Endothelial cell of umbilical vein (primary cell): ENCODE measurements around the gene CLINT1. TPM values are rescaled to one million over a fixed set of nuclear protein-coding genes. Genes with fewer than 3 reads are reported as not detected.

ENCODE experiments used
- BruUV-seq: library from RNA; stranded (reverse); fragments of 400-500 nt; replicated peaks from 2 replicates; lab custom pipeline; 2021; lab: Mats Ljungman, UMichigan
- CTCF ChIA-PET: fragments of 300-600, 350-600 bp; sonication (Branson Sonifier 250); formaldehyde crosslinking; loops from one replicate; lab custom pipeline; 2021; ENCODE audit warnings: antibody characterized with exemption, inconsistent platforms; lab: Charles Lee
- POLR2A ChIA-PET: fragments of 300-600, 350-600 bp; sonication (Branson Sonifier 250); formaldehyde crosslinking; loops from one replicate; lab custom pipeline; 2021; ENCODE audit warnings: antibody characterized with exemption, inconsistent platforms; lab: Charles Lee
- DNase-seq: peaks from one replicate; pipeline ENCODE4 v3.0.0-alpha.2; 2011; ENCODE audit warnings: low read depth, low spot score
- FAIRE-seq: peaks from 2 replicates; lab custom pipeline; 2011; peaks lifted over from hg19 to GRCh38; lab: Jason Lieb, UNC
- H2AFZ ChIP-seq: 2 replicates; pipeline ENCODE4 v1.6.0; 2012; ENCODE audit warnings: low read depth, low read length, control low read depth, inconsistent platforms
- H3K27ac ChIP-seq: 2 replicates; pipeline ENCODE4 v1.5.1; 2011; ENCODE audit warnings: low read depth, mild to moderate bottlenecking, control low read depth, low read length, moderate library complexity; ENCODE audit not compliant: insufficient read depth
- H3K27me3 ChIP-seq, 2 experiments: 2 replicates each; pipeline versions ENCODE4 v1.6.0 to v1.6.1; 2011; ENCODE audit warnings: low read length in 2 of 2, mixed read lengths in 1 of 2; ENCODE audit not compliant: control insufficient read depth in 2 of 2, insufficient read depth in 2 of 2
- H3K36me3 ChIP-seq, 2 experiments: 2 replicates in 1 of 2; 3 replicates in 1 of 2; pipeline ENCODE4 v1.5.1; 2011; ENCODE audit warnings: low read length in 2 of 2, mild to moderate bottlenecking in 1 of 2, moderate library complexity in 1 of 2; ENCODE audit not compliant: control insufficient read depth in 2 of 2, insufficient read depth in 2 of 2; ENCODE audit errors: extremely low read depth in 1 of 2
- H3K4me1 ChIP-seq: 3 replicates; pipeline ENCODE4 v1.5.1; 2011; ENCODE audit warnings: mild to moderate bottlenecking, low read length; ENCODE audit not compliant: control insufficient read depth, insufficient read depth; ENCODE audit errors: extremely low read depth
- H3K4me2 ChIP-seq: 2 replicates; pipeline ENCODE4 v1.6.1; 2011; ENCODE audit warnings: low read length, control low read depth, mixed read lengths; ENCODE audit not compliant: insufficient read depth
- H3K4me3 ChIP-seq, 3 experiments: fragments of 200-600 bp in 1 of 3; sonication (generic), shearing (Covaris generic) in 1 of 3; replicated peaks in 1 of 3; 2 replicates each; pipeline ENCODE4 v1.5.1; 2011 to 2016; ENCODE audit warnings: control low read depth in 3 of 3, low read length in 3 of 3, mild to moderate bottlenecking in 2 of 3, inconsistent platforms in 1 of 3, low read depth in 1 of 3, moderate library complexity in 1 of 3; ENCODE audit not compliant: insufficient read depth in 1 of 3
- H3K79me2 ChIP-seq: 2 replicates; pipeline ENCODE4 v1.6.0; 2012; ENCODE audit warnings: low read length, inconsistent platforms; ENCODE audit not compliant: control insufficient read depth, insufficient read depth
- H3K9ac ChIP-seq: replicated peaks from 2 replicates; pipeline ENCODE3; 2011; ENCODE audit warnings: low read length, control low read depth; ENCODE audit not compliant: insufficient read depth; ENCODE audit errors: extremely low read depth
- H3K9me1 ChIP-seq: replicated peaks from 3 replicates; pipeline ENCODE4 v1.6.0; 2011; ENCODE audit warnings: mild to moderate bottlenecking, low read length; ENCODE audit not compliant: control insufficient read depth, insufficient read depth; ENCODE audit errors: extremely low read depth
- H3K9me3 ChIP-seq: replicated peaks from 2 replicates; pipeline ENCODE4 v1.5.1; 2012; ENCODE audit warnings: low read length, inconsistent platforms; ENCODE audit not compliant: control insufficient read depth, insufficient read depth
- H4K20me1 ChIP-seq: replicated peaks from 2 replicates; pipeline ENCODE3; 2011; ENCODE audit warnings: mild to moderate bottlenecking, low read length; ENCODE audit not compliant: control insufficient read depth, insufficient read depth; ENCODE audit errors: extremely low read depth
- CTCF ChIP-seq, 2 donors: IDR thresholded peaks; 1 replicate in 1 of 2; 2 replicates in 1 of 2; pipeline ENCODE4 v1.5.1; 2011; ENCODE audit warnings: low read length in 2 of 2, mild to moderate bottlenecking in 2 of 2, moderate library complexity in 2 of 2, control low read depth in 1 of 2, inconsistent platforms in 1 of 2, low read depth in 1 of 2; ENCODE audit not compliant: insufficient read depth in 1 of 2; ENCODE audit errors: extremely low read depth in 1 of 2
- EZH2 ChIP-seq: IDR thresholded peaks from 2 replicates; pipeline ENCODE4 v1.6.1; 2012; ENCODE audit warnings: borderline replicate concordance, low read depth, mild to moderate bottlenecking, moderate library complexity, low read length, inconsistent platforms; ENCODE audit not compliant: severe bottlenecking
- FOS ChIP-seq: IDR thresholded peaks from 2 replicates; pipeline ENCODE4 v1.6.1; 2011; ENCODE audit warnings: mild to moderate bottlenecking, low read length, moderate library complexity, borderline replicate concordance; ENCODE audit not compliant: insufficient read depth
- GATA2 ChIP-seq: IDR thresholded peaks from 2 replicates; pipeline ENCODE4 v1.7.0; 2011; ENCODE audit warnings: low read depth, mild to moderate bottlenecking, moderate library complexity, mixed read lengths, low read length; ENCODE audit not compliant: insufficient read length, insufficient read depth
- JUN ChIP-seq: IDR thresholded peaks from 2 replicates; pipeline ENCODE4 v1.6.1; 2011; ENCODE audit warnings: borderline replicate concordance, low read depth; ENCODE audit not compliant: insufficient read length, insufficient read depth
- MAX ChIP-seq: IDR thresholded peaks from 2 replicates; pipeline ENCODE4 v1.6.1; 2011; ENCODE audit not compliant: insufficient read depth, insufficient read length
- MYC ChIP-seq: IDR thresholded peaks from one replicate; pipeline ENCODE4 v1.6.1; 2011; ENCODE audit warnings: mild to moderate bottlenecking, low read depth, low read length
- POLR2A ChIP-seq: IDR thresholded peaks from 2 replicates; pipeline ENCODE4 v1.6.1; 2012; ENCODE audit warnings: low read depth, mild to moderate bottlenecking, control low read depth, low read length
- POLR2AphosphoS5 ChIP-seq: IDR thresholded peaks from 2 replicates; pipeline ENCODE4 v1.6.1; 2012; ENCODE audit warnings: low read depth, mild to moderate bottlenecking, control low read depth, low read length, moderate library complexity; ENCODE audit not compliant: insufficient read depth
- dilution Hi-C: fragments of 300-500 bp; cut with MboI; formaldehyde crosslinking; loops from one replicate; pipeline ENCODE4 v1.15.0; 2019; ENCODE audit warnings: low sequenced_read_pairs; ENCODE audit not compliant: extremely low pct_ligation_motif_present
- intact Hi-C: fragments of 100-400 bp; cut with micrococcal nuclease; formaldehyde crosslinking; loops from one replicate; pipeline ENCODE4 v1.10.0; 2022
- polyA plus RNA-seq, 4 experiments: library from polyadenylated mRNA; depleted of rRNA in 3 of 4; stranded (reverse) in 3 of 4; unstranded in 1 of 4; fragments of >200 nt; gene quantifications; 2 replicates each; pipeline versions ENCODE4 v1.2.1 to v1.2.3, GENCODE V29; 2011 to 2012; ENCODE audit warnings: missing spikeins in 1 of 4
- small RNA-seq: library from RNA; depleted of rRNA; stranded (forward); fragments of <200 nt; gene quantifications from one replicate; pipeline ENCODE3, GENCODE V24; 2012; ENCODE audit warnings: low replicate concordance, low read depth; ENCODE audit not compliant: insufficient read depth, insufficient read length
- total RNA-seq: library from RNA; stranded (reverse); gene quantifications from 2 replicates; pipeline ENCODE4 v1.2.3, GENCODE V29; 2021

Gene CLINT1
- total and polyA plus RNA-seq, 2 donors (not counting 3 experiments of a cell fraction or from before 2014, with no cell fraction given): 76.6 to 158 TPM

- no peak overlapping the region for H3K9ac ChIP-seq
- H3K27me3 ChIP-seq: no peaks in the 10 kb centered on the region
- H3K9me3 ChIP-seq: no peaks in the 10 kb centered on the region
- no peak overlapping the region for H3K4me3 ChIP-seq
- no peak overlapping the region for H3K4me2 ChIP-seq
- no peak overlapping the region for H2AFZ ChIP-seq
- no peaks in the 10 kb centered on the region for H4K20me1 ChIP-seq
- CTCF ChIA-PET: no interaction called here
- H3K4me1 ChIP-seq: no peaks in the 10 kb centered on the region
- dilution Hi-C loops (no loop called here), intact Hi-C loops (no loop called here)
- H3K79me2 ChIP-seq: no peaks in the 10 kb centered on the region
- POLR2A ChIA-PET: no interaction called here
- DNase-seq: no peak
- no peaks in the 10 kb centered on the region for H3K36me3 ChIP-seq
- BruUV-seq: no TSS peak
- TF ChIP-seq GATA2 (no peak), FOS (no peak), EZH2 (no peak), MYC (no peak), POLR2AphosphoS5 (no peak), CTCF (IDR thresholded peaks at IDR 0.05; ENCODE audit: extremely low read depth in 1 of 2, insufficient read depth in 1 of 2, low read depth in 1 of 2, low read length in 2 of 2) (no peak), POLR2A (no peak), JUN (no peak), MAX (no peak)
- H3K27ac ChIP-seq: no peak overlapping the region
- FAIRE-seq: no peak
- no peaks in the 10 kb centered on the region for H3K9me1 ChIP-seq
Measured at GRCh38 chr5:157735991-157736390, 123.0 kb downstream of the CLINT1 start.

Small RNA genes within 50 kb of the gene (small RNA-seq; reads per million reads assigned to genes)
- gene AC026407.1 (not detected), gene RNU6-260P (not detected)

Other genes with a start within 250 kb of the CLINT1 start
- not detected in 2 replicates for gene SOX30, start 206.7 kb downstream of the CLINT1 start, total RNA-seq
- not detected in 2 replicates for gene SOX30, start 206.7 kb downstream of the CLINT1 start, polyA plus RNA-seq
- not detected in 2 replicates for gene C5orf52, start 187.6 kb downstream of the CLINT1 start, total RNA-seq
- not detected in 2 replicates for gene C5orf52, start 187.6 kb downstream of the CLINT1 start, polyA plus RNA-seq
- gene THG1L, start 127.7 kb downstream of the CLINT1 start, total RNA-seq: 3.7 and 7.6 TPM in 2 replicates
- gene THG1L, start 127.7 kb downstream of the CLINT1 start, polyA plus RNA-seq: 2.9 and 4.4 TPM in 2 replicates
- 6.1 and 7.3 TPM in 2 replicates for gene LSM11, start 115.4 kb downstream of the CLINT1 start, total RNA-seq
- 2.5 and 3.5 TPM in 2 replicates for gene LSM11, start 115.4 kb downstream of the CLINT1 start, polyA plus RNA-seq